ENCODE results near the gene PLCL2. TPM values are rescaled to one million over a fixed set of nuclear protein-coding genes. Genes with fewer than 3 reads are reported as not detected.

The PLCL2 gene
- total RNA-seq = 26.1 TPM

DNA sequence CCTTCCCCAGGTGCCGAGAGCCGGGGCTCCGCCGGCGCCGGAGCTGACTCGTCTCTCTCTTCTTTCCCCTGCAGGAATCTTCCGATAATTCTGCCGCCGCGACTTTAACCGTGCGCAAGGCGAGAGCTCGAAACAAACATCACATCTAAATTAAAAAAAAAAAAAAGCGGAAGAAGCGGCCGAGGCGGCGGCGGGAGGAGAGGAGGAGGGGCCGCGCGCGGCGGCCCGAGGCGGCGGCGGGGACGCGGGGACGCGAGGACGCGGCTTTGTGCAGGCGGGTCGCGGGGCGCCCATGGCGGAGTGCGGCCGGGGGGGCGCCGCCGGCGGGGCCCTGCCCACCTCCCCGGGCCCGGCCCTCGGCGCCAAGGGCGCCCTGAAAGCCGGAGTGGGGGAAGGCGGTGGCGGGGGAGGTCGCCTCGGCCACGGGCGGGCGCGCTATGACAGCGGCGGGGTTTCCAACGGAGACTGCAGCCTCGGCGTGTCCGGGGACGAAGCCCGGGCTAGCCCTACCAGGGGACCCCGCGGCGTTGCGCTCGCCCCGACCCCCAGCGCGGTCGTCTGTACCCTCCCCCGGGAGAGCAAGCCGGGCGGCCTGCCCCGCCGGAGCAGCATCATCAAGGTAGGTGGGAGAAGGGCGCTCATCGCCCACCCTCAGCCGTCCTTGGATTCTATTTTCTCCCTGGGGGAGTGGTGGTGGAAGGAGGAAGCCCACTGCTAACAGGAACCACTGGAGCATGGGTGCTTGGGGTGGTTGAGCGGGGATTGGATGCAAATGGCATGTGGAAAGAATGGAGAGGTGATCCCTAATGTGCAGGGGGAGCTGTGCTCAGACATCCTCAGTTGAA, at the start of gene PLCL2:
PLCL2 (plus strand) TSS at position 208 of the 845 bp plus-strand sequence; CDS start at position 293, 85 bp downstream.
- no peak for DNase-seq (ENCODE audit: low spot score)

DNA sequence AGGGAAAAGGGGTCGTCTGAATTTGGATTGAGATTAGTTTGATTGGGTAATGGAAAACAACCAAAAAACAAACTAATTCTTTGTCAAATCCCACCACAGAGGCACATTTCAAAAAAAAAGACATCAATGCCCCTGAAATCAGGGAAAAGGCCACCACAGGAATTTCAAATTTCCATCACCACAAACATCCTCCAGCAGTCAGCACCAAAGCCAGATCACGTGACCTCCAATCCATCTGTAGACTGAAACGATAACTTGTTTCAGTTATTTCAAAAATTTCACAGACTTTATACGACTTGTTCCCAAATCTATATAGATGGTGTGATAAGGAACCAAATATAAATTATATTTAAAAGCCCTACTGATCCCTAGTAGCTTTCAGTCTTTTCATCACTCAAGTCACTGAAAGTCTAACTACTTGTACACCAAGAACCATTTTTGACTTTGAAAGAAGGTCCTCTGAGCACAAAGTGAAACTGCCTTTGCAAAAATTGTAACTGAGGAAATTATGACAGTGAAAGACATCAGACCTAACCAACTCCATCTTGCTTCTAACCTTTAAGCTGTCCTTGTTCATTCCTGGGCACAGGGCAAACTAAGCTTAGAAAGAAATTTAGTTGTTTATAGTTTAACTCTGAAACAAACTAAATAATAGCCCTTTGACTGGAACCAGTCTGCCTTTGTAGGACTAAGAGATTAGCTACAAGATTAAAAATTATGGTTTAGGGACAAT, 48.1 kb upstream of the PLCL2 start:
- DNase-seq (ENCODE audit: low spot score) = no peak

DNA sequence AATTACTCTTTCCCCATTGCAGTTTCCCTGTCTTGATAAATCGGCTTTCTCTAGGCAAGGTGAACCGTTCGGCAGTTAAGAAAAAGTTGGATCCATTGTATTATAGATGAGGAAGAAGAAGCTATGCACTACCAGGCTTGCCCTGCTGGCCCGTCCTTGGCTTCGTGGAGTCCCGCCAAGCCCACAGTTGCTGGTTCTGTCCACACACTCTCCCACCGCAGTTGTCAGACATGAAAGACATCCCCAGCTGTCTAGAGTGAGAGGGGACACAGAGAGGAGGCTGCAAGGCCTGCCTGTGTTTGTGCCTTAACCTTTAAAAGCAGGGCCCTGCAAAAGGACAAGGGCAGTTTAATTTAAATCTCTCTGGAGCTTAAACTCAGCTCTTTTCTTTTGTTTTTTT, 47.2 kb upstream of the PLCL2 start:
- no peak for DNase-seq (ENCODE audit: low spot score)

DNA sequence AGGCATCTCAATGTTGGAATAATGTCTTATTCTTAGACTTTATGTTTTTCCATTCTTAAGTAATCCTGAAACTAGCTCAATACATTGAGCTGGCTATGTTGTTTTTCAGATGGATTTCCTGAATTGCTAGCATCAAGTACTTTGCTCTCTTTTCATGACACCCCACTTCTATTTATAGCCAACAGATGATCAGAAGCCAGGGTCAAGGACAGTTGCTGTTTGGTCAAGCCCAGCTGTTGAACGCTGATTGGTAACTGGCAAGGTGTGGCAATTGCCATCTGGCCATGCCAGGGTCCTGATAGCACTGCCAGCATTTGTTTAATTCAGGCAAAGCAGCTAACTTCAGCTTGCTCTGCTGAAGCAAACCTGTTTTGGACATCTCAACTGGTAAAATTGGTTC, 46.2 kb upstream of the PLCL2 start:
- DNase-seq (ENCODE audit: low spot score) = peak; percentile 63

DNA sequence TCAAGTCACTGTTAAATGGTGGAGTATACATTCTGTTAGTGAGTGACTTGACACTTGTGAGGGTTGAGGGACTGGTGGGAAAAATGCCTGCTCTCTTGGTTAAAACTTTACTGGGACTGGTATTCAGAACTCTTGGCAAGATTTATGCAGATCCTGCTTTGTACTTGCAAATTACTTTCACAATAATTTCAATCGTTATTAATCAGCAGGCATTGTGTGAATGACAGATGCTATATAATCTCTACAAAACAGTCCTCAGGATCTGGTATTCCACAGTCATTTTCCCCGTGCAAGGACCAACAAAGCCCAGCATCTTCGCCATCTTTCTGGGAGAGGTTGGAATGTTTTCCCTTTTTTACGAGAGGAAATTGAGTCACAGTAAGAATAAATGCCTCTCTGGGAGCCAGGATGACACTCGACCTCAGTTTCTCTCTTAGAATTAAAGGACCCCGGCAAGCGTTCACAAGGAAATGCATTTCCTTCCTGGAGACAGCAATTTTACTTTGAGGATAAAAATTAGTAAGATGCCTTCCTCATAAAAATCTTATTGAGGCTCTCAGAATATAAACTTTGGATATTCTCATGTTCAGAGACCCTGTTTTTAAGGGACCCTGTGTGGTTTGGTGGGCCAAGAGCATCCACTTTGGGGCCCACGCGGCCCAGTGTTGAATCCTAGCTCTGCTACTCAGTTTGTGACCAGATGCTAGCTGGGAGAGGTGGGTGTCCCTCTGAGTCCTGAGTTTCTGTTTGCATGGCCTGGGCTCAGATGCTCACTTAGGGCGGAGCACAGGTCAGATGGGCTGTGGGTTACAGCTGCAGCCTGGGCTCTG, 45.3 kb upstream of the PLCL2 start:
- DNase-seq (ENCODE audit: low spot score) = no peak

DNA sequence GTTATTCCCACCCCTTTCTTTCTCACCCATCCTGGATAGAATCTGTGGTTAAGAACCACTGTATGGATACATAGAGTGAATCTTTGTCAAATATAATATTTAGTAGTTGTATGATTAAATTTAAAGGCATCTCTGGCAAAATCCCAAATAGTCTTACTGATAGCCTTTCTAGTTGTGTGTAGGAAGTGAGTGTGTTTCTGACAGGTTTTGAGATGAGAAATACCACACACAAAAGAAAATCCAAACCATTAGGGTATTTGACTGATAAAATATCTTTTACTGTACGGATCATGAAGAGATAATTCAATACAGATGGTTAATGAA, 44.7 kb upstream of the PLCL2 start:
- DNase-seq (ENCODE audit: low spot score) = no peak

DNA sequence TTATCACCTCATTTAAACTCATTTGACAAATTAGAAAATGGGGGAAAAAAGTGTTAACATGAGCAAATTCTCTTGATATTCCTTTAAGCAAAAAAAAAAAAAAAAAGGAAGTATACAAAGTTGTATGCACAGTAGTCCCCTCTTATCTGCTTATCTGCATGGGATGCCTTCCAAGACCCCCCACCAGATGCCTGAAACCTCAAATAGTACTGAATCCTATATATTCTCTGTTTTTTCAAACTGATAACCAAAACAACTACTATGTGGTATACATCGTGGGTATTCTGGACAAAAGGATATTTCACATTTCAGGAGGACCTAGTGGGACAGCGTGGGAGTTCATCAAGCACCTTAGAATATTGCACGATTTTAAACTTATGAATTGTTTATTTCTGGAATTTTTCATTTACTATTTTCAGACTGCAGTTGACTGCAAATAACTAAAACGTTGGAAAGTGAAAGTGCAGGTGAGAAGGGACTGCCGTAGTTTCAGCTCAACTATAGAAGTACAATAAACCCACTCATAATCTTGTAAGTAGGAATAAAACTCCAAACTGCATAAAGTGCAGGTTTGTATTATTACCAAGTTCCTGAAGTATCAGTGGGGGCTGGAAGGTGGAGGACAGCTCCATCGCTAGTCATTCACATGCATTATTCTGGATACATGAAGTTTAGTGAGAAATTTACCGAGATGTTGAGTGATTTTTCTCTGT, 43.6 kb upstream of the PLCL2 start:
- DNase-seq (ENCODE audit: low spot score) = no peak

DNA sequence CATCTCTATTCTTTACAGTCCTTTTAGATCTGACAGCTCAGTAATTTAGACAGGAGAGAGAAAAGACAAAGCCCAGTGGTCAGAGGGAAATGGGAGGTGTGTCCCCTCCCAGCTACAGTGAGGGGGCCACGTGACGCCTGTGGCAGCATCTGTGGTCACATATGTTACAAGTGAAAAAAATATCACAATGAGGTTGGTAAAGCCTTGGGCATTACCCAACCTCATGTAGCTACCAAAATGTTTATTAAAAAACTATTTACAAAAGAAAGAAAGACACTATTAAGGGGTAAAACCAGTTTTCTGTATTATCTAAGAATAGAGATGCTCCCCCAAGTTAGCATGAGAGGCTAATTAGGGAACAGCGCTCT, 42.9 kb upstream of the PLCL2 start:
- no peak for DNase-seq (ENCODE audit: low spot score)

DNA sequence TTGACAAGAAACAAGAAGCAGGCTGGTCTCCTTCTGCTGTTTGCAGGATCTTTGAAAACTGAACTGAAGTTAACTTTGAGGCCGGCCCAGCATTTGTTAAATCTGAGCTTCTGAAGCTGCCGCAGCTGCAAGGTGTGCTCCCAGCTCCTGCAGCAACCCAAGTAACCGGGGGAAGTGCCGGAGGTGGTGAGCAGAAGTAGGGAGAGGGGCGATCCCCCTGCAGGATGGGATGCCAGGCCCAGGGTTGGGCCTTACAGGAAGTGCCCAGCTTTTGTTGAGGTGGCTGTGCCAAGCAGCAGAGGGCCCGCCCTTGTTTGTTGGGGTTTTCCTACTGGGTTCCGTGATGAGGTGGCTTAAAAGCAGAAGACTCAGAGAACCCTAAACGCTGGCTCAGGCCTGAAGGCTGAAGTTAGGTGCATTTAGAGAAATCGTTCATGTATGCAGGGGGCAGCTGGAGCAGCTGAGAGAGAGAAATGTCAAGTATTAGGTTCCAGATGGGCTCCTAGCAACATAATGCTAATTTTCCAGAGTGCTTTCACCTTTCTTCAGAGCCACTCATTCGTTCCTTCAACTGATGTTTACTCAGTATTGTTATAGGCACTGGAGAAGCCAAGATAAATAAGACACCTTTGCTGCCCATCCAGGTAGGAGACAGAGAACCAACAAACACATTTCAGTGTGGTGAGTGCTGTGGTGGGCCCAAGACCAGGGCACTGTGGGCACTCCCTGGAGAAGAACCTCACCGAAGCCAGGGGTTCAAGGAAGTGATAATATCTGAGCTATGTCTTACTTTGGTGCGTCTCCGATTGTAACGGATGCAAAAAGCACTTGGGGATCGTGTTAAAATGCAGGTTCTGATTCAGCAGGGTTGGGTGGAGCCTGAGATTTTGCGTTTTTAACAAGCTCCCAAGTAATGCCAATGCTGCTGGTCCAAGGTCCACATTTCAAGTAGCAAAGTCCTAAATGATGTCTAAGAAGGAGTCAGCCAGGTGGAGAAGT, 42.2 kb upstream of the PLCL2 start:
- peak; percentile 49 for DNase-seq (ENCODE audit: low spot score)

DNA sequence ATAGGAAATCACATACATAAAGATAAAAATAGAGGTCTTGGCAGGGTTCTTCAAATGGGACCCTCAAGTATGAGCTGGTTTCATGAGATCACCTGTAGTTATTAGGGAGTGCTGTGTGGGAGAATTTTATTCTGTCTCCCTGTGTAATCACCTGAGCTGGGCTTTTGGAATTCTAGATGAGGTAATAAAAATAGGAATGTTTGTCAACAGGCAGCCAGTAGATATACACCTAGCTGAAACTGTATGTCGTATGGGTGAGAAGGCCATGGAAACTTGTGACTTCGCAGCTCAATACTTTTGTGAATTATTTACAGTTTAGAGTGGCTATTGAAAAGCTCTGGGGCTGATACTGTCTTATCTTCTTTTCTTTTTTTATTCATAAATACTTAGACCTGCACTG, 40.5 kb upstream of the PLCL2 start:
- DNase-seq (ENCODE audit: low spot score) = peak; percentile 37

DNA sequence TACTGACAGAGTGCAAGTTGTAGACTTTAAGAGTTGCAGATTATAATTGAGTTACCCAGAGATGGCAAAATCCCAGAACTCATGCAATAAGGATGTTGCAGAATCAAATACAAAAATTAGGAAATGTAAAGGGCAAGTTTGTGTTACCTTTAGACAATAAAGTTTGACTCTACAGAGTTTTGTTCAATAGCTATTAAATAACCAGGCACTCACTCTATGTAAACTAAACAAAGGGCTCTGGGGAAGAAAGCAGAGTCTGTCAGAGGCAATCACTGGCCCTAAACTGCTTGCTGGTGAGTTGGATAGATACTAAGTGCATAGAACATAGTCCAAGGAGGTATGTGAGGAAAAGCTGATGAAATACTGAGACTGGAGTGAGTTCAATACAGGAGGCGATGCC, 40.0 kb upstream of the PLCL2 start:
- no peak for DNase-seq (ENCODE audit: low spot score)

DNA sequence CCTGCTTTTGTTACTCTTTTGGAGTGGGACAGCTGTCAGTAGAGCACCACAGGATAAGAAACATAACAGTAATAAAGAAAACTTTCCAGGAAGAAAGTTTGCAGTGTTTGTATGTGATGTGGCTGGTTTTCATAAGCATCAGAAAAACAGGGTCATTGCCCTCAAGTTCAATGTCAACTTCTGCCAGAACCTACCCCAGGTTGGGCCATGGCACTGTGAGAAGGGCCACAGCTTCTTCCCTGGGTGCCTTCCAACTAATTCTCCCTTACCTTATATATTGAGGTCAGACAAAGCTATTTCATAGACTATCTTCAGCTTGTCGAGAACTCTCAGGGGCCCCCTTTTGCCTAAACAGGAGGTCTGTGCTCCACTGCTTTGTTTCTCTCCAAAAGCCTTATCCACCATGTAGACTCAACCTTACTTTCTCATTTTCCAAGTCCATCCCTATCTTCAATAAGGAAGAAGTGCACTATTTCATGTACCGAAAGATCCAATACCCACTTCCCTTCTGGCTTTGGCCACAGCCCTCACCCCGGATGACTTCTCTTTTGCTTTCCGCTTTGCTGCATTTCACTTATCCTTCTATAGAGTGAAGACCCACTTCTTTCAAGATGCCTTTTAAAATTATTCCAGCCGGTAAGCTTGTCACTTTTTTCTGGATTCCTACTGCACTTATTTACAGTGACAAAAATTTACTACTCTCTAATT, 38.2 kb upstream of the PLCL2 start:
- DNase-seq (ENCODE audit: low spot score) = no peak

DNA sequence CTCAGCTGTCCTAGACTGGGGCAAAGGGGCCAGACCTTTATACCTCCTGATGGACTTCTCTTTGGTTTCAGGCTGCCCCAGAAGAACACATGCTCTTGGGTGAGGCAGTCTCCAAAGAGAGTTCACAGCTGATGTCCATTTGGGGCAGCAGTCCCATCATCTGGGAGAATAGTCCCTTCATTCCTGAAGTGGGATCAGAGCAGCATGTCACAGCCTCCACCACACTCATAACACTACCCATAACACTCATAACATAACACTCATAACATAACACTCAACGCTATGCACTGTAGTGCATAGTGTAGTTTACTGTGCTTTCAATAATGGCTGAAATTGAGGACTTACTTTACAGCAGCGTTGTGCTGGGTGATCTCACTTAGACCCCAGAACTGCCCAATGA, 36.7 kb upstream of the PLCL2 start:
- DNase-seq (ENCODE audit: low spot score) = no peak

DNA sequence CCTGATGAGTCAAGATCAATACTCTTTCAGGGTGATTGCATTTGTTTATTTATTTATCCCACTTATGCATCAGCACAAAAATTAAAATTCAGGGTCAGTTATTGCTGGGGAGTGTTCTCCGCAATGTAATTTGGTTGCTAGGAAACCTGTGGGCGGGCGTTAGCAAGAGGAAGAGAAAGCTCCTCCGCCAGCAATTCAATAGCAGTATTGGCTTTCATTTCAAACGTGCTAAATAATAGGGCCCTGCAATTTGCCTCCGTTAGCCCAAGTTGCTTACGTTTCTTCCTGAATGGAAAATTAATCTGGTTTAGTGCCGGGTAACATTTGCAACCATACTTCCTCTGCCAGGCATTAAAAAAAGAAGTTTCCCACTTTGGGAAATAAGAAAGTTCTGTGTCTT, 35.5 kb upstream of the PLCL2 start:
- DNase-seq (ENCODE audit: low spot score) = peak; percentile 76

DNA sequence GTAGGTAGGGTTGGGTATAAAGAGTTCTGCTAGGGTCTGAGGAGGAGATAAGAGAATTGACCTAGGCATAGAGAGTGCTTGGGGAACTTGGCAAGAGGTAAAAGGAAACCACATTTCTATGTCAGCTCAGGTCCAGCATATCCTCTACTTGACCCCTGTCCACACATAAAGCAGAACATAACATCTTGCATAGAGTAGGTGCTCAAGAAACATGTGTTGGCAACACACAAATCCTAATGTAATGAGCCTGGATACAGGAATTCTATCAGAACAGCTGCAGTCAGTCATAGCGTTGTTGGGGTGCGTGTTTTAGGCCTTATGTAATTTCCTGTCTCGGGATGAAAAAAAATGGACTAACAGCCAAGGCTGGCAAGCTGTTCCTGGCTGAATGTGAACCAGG, 35.0 kb upstream of the PLCL2 start:
- no peak for DNase-seq (ENCODE audit: low spot score)

DNA sequence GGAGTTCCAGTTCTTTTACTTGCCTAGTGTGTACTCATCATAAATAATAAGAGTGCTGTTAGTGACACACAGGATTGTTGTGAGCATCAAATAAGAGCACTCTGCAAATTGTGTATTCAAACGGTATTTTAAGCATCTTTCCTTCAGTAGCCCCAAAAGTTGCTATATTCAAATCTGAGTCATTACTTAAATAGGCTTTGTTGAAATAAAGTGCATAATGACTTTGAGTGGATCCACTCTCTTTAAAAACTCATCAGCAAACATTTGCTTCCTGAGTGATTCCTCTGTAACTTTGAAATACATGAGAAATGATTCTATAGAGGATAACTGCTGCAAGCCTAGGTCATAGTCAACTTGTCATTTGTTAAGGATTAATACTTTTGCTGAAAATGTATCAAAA, 29.3 kb upstream of the PLCL2 start:
- DNase-seq (ENCODE audit: low spot score) = no peak

DNA sequence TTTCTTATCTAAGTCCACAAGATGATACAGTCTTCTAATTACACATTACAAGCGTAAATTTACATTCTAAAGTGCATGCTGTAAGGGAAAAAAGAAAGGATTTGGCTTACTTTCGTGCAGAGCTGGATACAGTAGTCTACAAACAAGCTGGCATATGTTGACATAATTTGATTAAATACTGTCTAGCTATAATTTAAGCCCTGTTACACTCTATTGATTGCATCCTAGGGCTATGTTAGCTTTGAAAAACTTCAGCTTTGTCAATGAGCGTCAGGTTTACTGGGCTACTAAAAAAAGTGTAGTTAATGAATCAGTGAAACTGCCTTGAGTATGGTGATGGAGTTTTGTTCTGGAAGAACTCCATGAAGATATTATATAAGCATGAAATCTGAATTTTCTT, 24.5 kb upstream of the PLCL2 start:
- DNase-seq (ENCODE audit: low spot score) = no peak

DNA sequence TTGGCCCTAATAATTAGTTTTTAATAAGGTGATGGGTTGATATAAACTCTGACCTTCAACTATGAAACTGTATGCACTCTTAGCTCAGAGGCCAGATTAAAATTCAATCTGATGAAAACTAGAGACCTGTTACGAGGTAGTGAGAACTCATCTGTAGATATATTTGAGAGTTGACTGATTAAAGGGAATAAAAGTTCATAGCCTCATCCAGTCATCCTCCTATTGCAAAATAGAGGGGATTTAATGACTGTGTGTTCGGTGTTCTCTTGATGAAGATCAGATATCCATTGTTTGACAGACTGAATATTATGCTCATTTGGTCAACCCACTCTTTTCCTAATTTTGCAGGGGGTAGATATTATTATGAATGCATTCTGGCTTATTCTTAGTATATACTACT, 23.3 kb upstream of the PLCL2 start:
- DNase-seq (ENCODE audit: low spot score) = no peak

DNA sequence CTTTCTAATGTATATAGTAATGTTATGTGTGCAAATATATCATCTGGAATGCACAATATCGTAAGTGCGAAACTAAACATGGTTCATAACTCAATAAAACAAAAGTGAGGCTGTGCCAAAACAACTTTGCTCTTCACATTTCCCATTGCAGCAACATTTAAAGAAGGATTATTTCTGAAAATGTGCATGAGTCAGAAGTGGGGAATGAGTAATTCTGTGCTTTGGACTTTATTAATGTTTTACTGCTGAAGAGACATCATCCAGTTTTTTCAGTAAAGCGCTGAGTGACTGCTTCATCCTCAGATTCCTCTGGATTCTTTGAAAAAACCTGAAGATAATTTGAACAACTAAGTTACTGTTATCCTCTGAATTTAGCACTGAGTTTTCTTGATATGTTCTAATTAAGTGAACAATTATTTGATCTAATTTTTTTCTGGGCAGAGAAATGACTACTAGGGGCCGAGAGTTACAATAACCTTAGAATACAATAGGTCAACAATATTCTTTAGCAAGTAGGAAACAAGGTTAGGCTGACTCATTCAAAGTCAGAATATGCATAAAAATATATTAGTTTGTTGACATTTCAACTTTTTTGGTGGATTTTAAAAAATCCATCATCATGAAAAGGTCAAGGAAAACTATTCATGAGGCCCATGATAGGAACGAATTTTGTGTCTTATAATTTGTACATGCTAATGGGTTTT, 20.0 kb upstream of the PLCL2 start:
- no peak for DNase-seq (ENCODE audit: low spot score)

All from mucosa of gallbladder (tissue), 1 donor.